Stimulated activated CD8-positive, alpha-beta memory T cell treated with anti-CD3 and anti-CD28 coated beads, Interleukin-12 subunit alpha, Interleukin-12 subunit beta, amount 100 ng/mL, for 24 hours (primary cell): Measurements from ENCODE around the gene KLHL5.
A peak's percentile ranks its signal among the peaks of the same experiment; 100 is the strongest.

Experiments used
- DNase-seq: peaks from one replicate; pipeline ENCODE4 v3.0.0-alpha.2; 2020; ENCODE audit errors: extremely low read depth

The KLHL5 gene

DNA sequence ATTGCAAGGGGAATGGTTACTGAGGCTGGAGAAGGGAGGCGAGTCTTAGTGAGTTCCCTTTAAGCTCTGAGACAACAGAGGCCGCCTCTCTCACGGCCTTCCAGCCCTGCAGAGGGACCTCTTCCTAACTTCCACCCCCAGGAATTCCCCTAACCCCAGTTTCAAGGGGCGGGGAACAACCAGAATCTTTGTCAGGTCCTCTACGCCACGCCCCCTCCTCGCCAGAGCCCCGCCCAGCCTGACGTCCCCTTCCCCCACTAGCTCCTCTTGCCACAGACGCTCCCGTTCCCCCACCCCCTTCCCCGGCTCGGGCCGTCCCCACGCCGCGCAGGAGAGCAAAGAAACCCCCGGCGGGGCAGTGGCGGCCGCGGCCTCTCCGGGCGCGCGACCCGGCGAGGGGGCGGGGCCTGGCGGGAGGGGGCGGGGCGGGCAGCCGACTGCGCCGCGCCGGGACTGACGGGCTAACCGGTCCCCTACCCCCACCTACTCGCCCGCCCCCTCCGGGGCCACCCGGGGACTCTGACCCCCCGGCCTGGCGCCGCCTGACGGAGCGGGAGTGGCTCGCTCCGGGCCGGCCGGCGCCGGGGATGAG lies 17.6 kb upstream of the KLHL5 start:
- peak; percentile 87 for DNase-seq

DNA sequence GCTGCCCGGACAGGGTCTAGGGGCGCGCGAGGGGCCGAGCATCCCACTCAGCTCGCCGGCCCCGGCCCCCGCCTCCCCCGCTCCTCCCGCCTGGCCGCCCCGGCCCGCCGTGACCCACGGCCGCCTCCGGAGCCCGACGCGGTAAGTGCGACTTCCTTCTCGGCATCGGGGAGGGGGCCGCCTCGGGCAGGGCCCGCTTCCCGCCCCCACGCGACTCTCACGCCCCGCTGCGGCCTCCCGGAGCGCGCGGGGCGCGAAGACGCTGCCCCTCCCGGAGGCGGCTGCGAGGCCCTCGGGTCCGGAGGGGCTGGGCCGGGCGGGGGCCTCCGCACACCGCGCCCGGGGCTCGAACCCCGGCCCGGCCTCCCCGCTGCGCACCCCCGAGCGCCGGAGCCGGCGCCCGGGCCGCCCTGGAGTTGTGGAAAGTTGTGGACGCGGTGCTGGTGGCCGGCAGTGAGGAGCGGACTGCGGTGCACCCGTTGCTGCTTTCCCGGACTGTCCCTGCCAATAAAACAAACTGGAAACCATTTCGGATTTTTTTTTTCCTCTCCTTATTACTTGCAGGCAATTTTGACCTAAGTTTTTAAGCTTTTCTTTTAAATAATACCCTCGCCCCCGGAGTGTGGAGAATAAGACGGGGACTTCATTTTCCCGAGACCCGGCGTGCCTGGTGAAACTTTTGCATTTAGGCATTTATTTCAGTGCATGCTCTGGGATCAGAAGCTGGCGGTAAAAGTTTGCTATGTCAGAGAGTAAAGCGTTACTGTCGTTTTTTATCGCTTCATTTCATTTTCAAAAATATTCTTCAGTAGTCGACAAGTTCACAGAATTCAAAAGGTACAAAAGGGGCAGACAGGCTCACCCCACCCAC lies 16.8 kb upstream of the KLHL5 start:
- no peak for DNase-seq

GRCh38 chr4:39045827-39046221 lies 16.2 kb upstream of the KLHL5 start:
- no peak for DNase-seq

GRCh38 chr4:39046249-39046648 lies 15.8 kb upstream of the KLHL5 start:
- no peak for DNase-seq

GRCh38 chr4:39047681-39048080 lies 14.4 kb upstream of the KLHL5 start:
- DNase-seq, result no peak

DNA sequence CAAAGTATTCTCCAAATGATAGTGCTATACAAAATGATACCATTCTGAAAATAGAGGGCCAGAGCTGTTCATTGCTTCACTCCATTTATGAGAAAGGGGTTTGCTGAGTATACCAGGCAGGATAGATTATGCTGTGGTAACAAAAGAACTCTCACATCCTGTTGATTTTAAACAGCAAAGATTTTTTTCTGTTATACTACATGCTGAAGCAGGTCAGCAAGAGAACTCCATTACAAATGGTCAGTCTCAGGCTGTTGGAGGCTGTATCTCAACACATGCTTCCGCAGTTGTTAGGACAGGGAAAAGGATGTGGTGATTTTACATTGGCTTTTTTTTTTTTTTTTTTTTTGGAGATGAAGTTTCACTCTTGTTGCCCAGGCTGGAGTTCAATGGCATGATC lies 13.7 kb upstream of the KLHL5 start:
- DNase-seq, result no peak

DNA sequence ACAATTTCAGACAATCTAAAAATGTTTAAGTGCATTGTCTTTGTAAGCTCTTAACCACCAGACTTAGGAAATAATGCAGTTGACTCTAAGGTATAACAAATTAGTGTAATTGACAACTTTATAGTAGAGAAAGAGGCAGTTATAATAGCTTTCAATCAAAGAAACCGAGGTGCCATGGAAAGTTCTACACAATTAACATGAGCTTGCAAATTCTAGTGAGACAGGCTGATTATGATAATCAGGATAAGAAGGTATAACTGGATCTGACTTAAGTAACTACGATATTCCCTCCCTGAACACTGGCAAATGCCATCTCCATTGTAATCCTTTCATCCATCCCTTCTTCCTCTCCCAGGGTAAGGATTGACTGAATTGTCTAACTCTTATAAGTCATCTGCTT lies 11.4 kb upstream of the KLHL5 start:
- DNase-seq, result no peak

DNA sequence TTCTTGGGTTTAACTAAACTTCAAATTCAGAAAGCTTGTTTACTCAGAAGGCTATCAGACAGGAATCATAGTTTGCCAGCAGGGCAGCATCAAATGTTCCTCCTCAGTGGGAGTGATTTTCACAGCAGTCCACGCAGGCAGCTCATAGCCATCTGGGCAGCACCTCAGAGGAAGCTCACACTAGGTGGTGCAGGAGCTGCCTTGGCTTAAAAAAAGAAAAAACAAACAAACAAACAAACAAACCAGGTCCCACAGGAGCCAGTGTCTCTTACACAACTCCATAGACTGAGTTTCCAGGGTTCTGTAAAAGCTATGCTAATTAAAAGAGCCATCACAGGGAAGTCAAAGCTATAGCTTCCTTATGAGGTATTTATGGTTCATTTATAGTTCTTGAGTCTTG lies 10.5 kb upstream of the KLHL5 start:
- DNase-seq, result no peak

- DNase-seq, result no peak
Measured at GRCh38 chr4:39053983-39054382, 8.0 kb upstream of the KLHL5 start.

GRCh38 chr4:39054497-39054896 lies 7.5 kb upstream of the KLHL5 start:
- no peak for DNase-seq

DNA sequence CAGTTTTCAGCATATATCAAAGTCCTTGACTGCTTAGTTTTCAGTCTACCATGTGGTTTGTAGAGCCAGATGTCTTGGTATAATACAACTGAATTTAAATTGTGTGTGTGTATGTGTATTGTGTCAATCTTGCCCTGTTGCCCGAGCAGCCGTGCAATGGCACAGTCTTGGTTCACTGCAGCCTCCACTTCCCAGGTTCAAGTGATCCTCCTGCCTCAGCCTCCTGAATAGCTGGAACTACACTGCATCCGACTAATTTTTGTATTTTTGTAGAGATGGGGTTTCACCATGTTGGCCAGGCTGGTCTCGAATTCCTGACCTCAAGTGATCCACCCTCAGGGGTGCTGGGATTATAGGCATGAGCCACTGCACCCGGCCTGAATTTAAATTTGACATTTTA lies 6.0 kb upstream of the KLHL5 start:
- DNase-seq, result no peak

GRCh38 chr4:39061457-39061856 lies 575 bp upstream of the KLHL5 start:
- DNase-seq, result no peak

DNA sequence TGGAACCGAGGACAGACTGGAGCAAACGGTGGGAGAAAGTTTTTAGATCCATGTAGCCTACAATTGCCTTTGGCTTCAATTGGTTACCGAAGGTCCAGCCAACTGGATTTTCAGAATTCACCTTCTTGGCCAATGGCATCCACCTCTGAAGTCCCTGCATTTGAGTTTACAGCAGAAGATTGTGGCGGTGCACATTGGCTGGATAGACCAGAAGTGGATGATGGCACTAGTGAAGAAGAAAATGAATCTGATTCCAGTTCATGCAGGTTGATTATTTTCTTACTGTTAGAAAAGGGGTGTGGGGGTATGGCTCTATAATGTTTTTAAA lies 702 bp downstream of the KLHL5 start:
- no peak for DNase-seq

GRCh38 chr4:39063430-39063829 lies 1.4 kb downstream of the KLHL5 start:
- DNase-seq, result no peak

DNA sequence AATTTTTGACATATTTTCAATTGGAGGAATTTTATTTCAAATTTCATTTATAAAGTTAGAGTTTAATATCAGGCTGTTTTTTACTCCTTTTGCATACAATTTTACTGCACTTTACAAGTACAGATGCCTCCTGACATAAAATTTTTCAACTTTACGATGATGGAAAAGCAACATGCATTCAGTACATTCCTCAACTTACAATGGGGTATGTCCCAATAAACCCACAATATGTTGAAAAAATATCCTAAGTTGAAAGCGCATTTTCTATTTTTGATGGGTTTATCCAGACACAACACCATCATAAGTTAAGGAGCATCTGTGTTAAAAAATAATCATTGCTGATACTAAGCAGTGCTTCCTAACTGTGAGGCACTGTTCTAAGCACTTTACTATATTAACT lies 4.3 kb downstream of the KLHL5 start:
- no peak for DNase-seq

GRCh38 chr4:39067031-39067430 lies 5.0 kb downstream of the KLHL5 start:
- DNase-seq, result no peak

- no peak for DNase-seq
Measured at GRCh38 chr4:39067451-39067850, 5.4 kb downstream of the KLHL5 start.

DNA sequence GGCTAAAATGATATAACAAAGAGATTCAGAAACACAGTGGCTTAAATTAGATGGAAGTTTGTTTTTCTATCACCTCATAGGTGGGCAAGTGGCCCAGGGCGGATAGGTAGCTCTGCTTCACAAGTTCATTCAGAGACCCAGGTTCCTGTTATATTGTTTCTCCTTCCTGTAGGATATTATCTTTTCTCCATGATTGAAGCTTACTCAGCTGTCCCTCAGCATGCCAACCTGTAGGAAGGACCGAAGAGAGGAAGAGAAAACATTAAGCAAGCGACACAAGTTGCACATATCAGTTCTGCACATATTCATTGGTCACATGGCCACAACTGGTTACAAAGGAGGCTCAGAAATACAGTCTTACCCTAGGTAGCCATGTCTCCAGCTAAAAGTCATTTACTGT lies 6.9 kb downstream of the KLHL5 start:
- DNase-seq, result no peak

DNA sequence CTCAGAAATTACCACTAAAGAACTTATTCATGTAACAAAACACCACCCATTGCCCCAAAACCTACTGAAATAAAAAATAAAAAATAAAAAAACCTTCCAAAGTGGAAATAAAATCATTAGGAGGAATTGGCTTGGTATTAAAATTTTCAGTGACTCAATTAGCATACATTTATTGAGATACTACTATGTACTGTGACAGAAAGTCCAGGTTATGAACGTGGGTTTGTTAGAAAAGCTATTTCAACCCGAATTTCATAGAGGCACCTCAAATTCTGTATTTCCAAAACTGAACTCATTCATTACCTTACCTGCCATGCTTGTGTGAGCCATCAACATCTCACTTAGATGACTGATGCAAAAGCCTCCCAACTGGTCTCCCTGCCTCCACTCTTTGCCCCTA lies 16.8 kb downstream of the KLHL5 start:
- no peak for DNase-seq

DNA sequence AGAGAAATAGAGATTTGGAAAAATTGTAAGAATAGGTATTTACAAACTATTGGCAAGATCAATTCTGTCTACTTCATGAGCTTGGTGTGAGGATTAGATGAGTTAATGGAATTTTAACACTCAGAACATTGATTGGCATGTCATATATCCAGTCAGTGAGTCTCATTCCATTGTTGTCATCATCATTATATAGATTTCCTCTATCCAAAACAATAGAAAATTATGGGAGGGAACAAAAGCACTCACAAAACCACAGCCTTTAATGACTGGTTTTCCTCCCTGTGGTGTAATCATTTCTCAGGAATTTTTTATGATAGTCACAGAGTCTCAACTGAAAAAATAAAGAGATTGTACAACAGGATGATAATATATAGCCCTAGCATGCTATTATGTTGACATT lies 21.1 kb downstream of the KLHL5 start:
- no peak for DNase-seq

GRCh38 chr4:39085891-39086290 lies 23.9 kb downstream of the KLHL5 start:
- no peak for DNase-seq

GRCh38 chr4:39096847-39097246 lies 34.8 kb downstream of the KLHL5 start:
- DNase-seq, result no peak

DNA sequence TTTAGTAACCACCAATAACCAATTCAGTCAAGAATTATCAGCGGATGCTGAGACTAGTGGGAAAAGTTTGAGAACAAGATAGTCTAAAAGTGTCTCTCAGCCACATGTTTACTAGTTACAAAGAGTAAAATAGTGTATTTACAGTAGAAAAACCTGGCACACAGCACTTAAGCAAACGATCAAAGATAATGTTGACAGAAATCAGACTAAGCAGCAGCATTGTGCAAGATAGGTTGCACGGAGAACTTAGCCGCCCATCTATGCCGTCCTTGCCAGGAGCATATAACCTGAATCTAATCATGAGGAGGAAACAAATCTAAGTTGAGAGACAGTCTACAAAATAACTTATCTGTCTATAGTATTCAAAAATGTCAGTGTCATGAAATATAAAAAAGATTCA lies 35.3 kb downstream of the KLHL5 start:
- DNase-seq, result no peak

DNA sequence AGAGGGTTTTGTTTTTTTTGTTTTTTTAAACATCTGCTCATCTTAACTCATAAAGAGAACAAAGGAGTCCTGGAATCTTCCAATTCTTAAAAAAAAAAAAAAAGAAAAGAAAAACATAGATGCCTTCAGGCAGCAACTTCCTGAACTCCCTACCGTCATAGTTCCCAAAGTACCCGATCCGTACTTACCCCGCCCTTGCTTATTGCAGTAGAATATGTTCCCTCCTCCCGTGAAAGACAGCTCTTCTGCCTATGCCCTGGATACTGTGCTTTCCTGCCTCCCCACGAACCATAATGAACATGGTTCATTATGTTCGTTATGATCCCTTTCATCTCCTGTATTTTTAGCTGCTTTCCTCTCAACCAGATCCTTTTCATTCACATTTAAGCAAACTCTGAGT lies 40.3 kb downstream of the KLHL5 start:
- DNase-seq, result no peak
